PFSK-1 (cell line): ENCODE results near the gene CA7.

ENCODE experiments used
- POLR2AphosphoS5 ChIP-seq: IDR thresholded peaks from 2 replicates; pipeline ENCODE4 v1.6.1; 2012; ENCODE audit warnings: low read depth, mild to moderate bottlenecking, control low read depth, low read length, moderate library complexity
- REST ChIP-seq, 2 experiments: IDR thresholded peaks; 2 replicates each; pipeline versions ENCODE4 v1.6.1 to v1.8.0; 2011 to 2012; ENCODE audit warnings: low read depth in 2 of 2, low read length in 2 of 2, control low read depth in 1 of 2, inconsistent platforms in 1 of 2, mild to moderate bottlenecking in 1 of 2, moderate library complexity in 1 of 2; ENCODE audit not compliant: insufficient read depth in 1 of 2
- SIN3A ChIP-seq: IDR thresholded peaks from 2 replicates; pipeline ENCODE4 v1.6.1; 2012; ENCODE audit warnings: mild to moderate bottlenecking, low read length, moderate library complexity, borderline replicate concordance; ENCODE audit not compliant: insufficient read depth

DNA sequence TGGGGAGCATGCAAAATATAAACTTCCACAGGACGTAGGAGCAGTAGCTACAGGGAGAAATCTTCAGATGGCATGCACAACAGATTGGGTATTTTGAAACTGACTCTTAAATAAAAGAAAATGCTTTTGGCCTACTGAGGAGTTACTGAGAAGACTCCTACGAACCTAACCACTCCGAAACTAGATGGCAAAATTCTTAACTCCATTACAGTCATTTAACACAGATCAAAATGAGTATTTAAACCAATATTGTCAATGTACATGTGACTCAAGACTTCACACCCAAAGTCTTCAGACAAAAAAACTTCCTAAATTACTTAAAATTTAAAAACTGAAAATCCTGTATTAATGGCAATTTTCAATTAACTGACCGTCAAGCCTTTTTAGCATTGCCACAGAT, 34.4 kb upstream of the CA7 start:
- TF ChIP-seq POLR2AphosphoS5 (no peak), SIN3A (no peak), REST (IDR thresholded peaks at IDR 0.05; ENCODE audit: insufficient read depth in 1 of 2, low read depth in 2 of 2, low read length in 2 of 2) (no peak)
